ENCODE measurements around the gene HIVEP3.

HIVEP3 gene

GRCh38 chr1:41525891-41526587, 392.7 kb downstream of the HIVEP3 start:
- TF ChIP-seq TCF12 (IDR thresholded peaks at IDR 0.05; ENCODE audit: low read depth) (no peak), USF1 (IDR thresholded peaks at IDR 0.05) (peak; percentile 11; the same call in 1 of the 2 replicates)

- TF ChIP-seq YY1 (IDR thresholded peaks at IDR 0.05; ENCODE audit: low read depth) (no peak), TCF12 (IDR thresholded peaks at IDR 0.05; ENCODE audit: low read depth) (no peak), REST (IDR thresholded peaks at IDR 0.05; ENCODE audit: low read depth) (no peak), MAX (IDR thresholded peaks at IDR 0.05) (no peak), ZBTB7A (IDR thresholded peaks at IDR 0.05; ENCODE audit: low read depth) (no peak), CREB1 (IDR thresholded peaks at IDR 0.05; ENCODE audit: low read depth) (no peak), FOXM1 (IDR thresholded peaks at IDR 0.05; ENCODE audit: borderline replicate concordance, low read depth) (no peak), CEBPB (IDR thresholded peaks at IDR 0.05) (no peak)
Observed at GRCh38 chr1:41524676-41525675, 393.7 kb downstream of the HIVEP3 start.

GRCh38 chr1:41523949-41524675, 394.6 kb downstream of the HIVEP3 start:
- no peak for TF ChIP-seq MAX (IDR thresholded peaks at IDR 0.05)

- TF ChIP-seq EP300 (IDR thresholded peaks at IDR 0.05; ENCODE audit: borderline replicate concordance) = no peak
- no peak for TF ChIP-seq FOXM1 (IDR thresholded peaks at IDR 0.05; ENCODE audit: borderline replicate concordance, low read depth)
- no peak for TF ChIP-seq MAX (IDR thresholded peaks at IDR 0.05)
- TF ChIP-seq TEAD4 (IDR thresholded peaks at IDR 0.05) = no peak
- no peak for TF ChIP-seq TCF12 (IDR thresholded peaks at IDR 0.05; ENCODE audit: low read depth)
- TF ChIP-seq USF1 (IDR thresholded peaks at IDR 0.05) = no peak
- TF ChIP-seq CREB1 (IDR thresholded peaks at IDR 0.05; ENCODE audit: low read depth) = no peak
- TF ChIP-seq TAF1 (IDR thresholded peaks at IDR 0.05; ENCODE audit: low read depth) = no peak
- TF ChIP-seq REST (IDR thresholded peaks at IDR 0.05; ENCODE audit: low read depth) = no peak
- no peak for TF ChIP-seq YY1 (IDR thresholded peaks at IDR 0.05; ENCODE audit: low read depth)
- TF ChIP-seq NFIC (IDR thresholded peaks at IDR 0.05) = no peak
Observed at GRCh38 chr1:41523071-41523470, 395.7 kb downstream of the HIVEP3 start.

- no peak for TF ChIP-seq CEBPB (IDR thresholded peaks at IDR 0.05)
- no peak for TF ChIP-seq EP300 (IDR thresholded peaks at IDR 0.05; ENCODE audit: borderline replicate concordance)
- no peak for TF ChIP-seq MAX (IDR thresholded peaks at IDR 0.05)
- TF ChIP-seq CREB1 (IDR thresholded peaks at IDR 0.05; ENCODE audit: low read depth) = no peak
- TF ChIP-seq ZBTB7A (IDR thresholded peaks at IDR 0.05; ENCODE audit: low read depth) = no peak
- TF ChIP-seq NFIC (IDR thresholded peaks at IDR 0.05) = no peak
- no peak for TF ChIP-seq TEAD4 (IDR thresholded peaks at IDR 0.05)
- no peak for TF ChIP-seq TAF1 (IDR thresholded peaks at IDR 0.05; ENCODE audit: low read depth)
- no peak for TF ChIP-seq FOXM1 (IDR thresholded peaks at IDR 0.05; ENCODE audit: borderline replicate concordance, low read depth)
- no peak for TF ChIP-seq REST (IDR thresholded peaks at IDR 0.05; ENCODE audit: low read depth)
- no peak for TF ChIP-seq YY1 (IDR thresholded peaks at IDR 0.05; ENCODE audit: low read depth)
- no peak for TF ChIP-seq TCF12 (IDR thresholded peaks at IDR 0.05; ENCODE audit: low read depth)
- no peak for TF ChIP-seq RAD21 (IDR thresholded peaks at IDR 0.05; ENCODE audit: low read depth)
- no peak for TF ChIP-seq USF1 (IDR thresholded peaks at IDR 0.05)
- no peak for TF ChIP-seq EGR1 (IDR thresholded peaks at IDR 0.05)
Observed at GRCh38 chr1:41521766-41522165, 397.0 kb downstream of the HIVEP3 start.
